HepG2 (cell line): ENCODE results near the gene CYP27B1. TPM values are rescaled to one million over a fixed set of nuclear protein-coding genes. Genes with fewer than 3 reads are reported as not detected.

Source experiments
- ATAC-seq: fragments of 200-7000 bp; cut with Tn5 transposase; 3 replicates; pipeline ENCODE4 v1.9.1; 2020; ENCODE audit warnings: mild to moderate bottlenecking, moderate library complexity
- BruUV-seq: library from RNA; stranded (reverse); fragments of 400-500 nt; replicated peaks from 2 replicates; lab custom pipeline; 2021; lab: Mats Ljungman, UMichigan
- CTCF ChIA-PET: fragments of 300-600 bp; formaldehyde crosslinking; extraction: SDS; loops from one replicate; lab custom pipeline; 2021; ENCODE audit warnings: low total read pairs, inconsistent platforms, low intra/inter-chr PET ratio; lab: Yijun Ruan, JAX
- POLR2A ChIA-PET: fragments of 350-600 bp; sonication (Branson Sonifier 250); formaldehyde crosslinking; loops from one replicate; lab custom pipeline; 2020; ENCODE audit warnings: antibody characterized with exemption, inconsistent platforms; lab: Yijun Ruan, JAX
- DNase-seq: peaks from one replicate; pipeline ENCODE4 v3.0.0-alpha.2; 2015; ENCODE audit warnings: low spot score
- FAIRE-seq: peaks from 3 replicates; lab custom pipeline; 2011; peaks lifted over from hg19 to GRCh38; lab: Jason Lieb, UNC
- H2AFZ ChIP-seq: one replicate; pipeline ENCODE4 v1.6.1; 2011; ENCODE audit warnings: low read length, inconsistent platforms
- H3K27ac ChIP-seq: fragments of 300-600 bp; 3 replicates; pipeline ENCODE4 v1.8.0; 2011; ENCODE audit warnings: mixed run types, mild to moderate bottlenecking, mixed read lengths, low read length, inconsistent platforms; ENCODE audit not compliant: insufficient read depth; ENCODE audit errors: extremely low read length
- H3K27me3 ChIP-seq, 2 experiments: fragments of 200-600 bp in 1 of 2; 2 replicates in 1 of 2; 3 replicates in 1 of 2; pipeline versions ENCODE4 v1.6.0 to v1.8.0; 2011; ENCODE audit warnings: low read length in 2 of 2, mild to moderate bottlenecking in 2 of 2, moderate library complexity in 2 of 2, inconsistent platforms in 1 of 2; ENCODE audit not compliant: insufficient read depth in 2 of 2, control insufficient read depth in 1 of 2
- H3K36me3 ChIP-seq, 2 experiments: fragments of 200-600 bp in 1 of 2; replicated peaks in 1 of 2; 2 replicates in 1 of 2; 3 replicates in 1 of 2; pipeline versions ENCODE4 v1.5.1 to v1.8.0; 2011; ENCODE audit warnings: low read length in 2 of 2, inconsistent platforms in 1 of 2; ENCODE audit not compliant: insufficient read depth in 2 of 2, control insufficient read depth in 1 of 2
- H3K4me1 ChIP-seq: 2 replicates; pipeline ENCODE4 v1.5.1; 2012; ENCODE audit warnings: low read length, inconsistent platforms; ENCODE audit not compliant: insufficient read depth
- H3K4me2 ChIP-seq: 2 replicates; pipeline ENCODE4 v1.6.0; 2011; ENCODE audit warnings: low read depth, low read length, inconsistent platforms
- H3K4me3 ChIP-seq, 3 experiments: fragments of 200-600 bp in 1 of 3; sonication (generic), shearing (Covaris generic) in 1 of 3; replicated peaks in 1 of 3; 2 replicates each; pipeline ENCODE4 v1.5.1; 2011 to 2016; ENCODE audit warnings: low read length in 3 of 3, inconsistent platforms in 2 of 3, low read depth in 2 of 3, mild to moderate bottlenecking in 2 of 3, control low read depth in 1 of 3, mixed read lengths in 1 of 3; ENCODE audit not compliant: insufficient read depth in 1 of 3
- H3K79me2 ChIP-seq: one replicate; pipeline ENCODE4 v1.6.1; 2011; ENCODE audit warnings: low read length, inconsistent platforms; ENCODE audit not compliant: insufficient read depth
- H3K9ac ChIP-seq: 2 replicates; pipeline ENCODE4 v1.6.0; 2011; ENCODE audit warnings: mild to moderate bottlenecking, low read depth, low read length, inconsistent platforms; ENCODE audit not compliant: insufficient read depth
- H3K9me3 ChIP-seq: 2 replicates; pipeline ENCODE4 v1.5.1; 2012; ENCODE audit warnings: mild to moderate bottlenecking, low read length
- H4K20me1 ChIP-seq: 2 replicates; pipeline ENCODE4 v1.6.0; 2011; ENCODE audit warnings: inconsistent platforms, mild to moderate bottlenecking, low read length, moderate library complexity; ENCODE audit not compliant: insufficient read depth
- AGO1 ChIP-seq: fragments of 200-400 bp; formaldehyde crosslinking; IDR thresholded peaks from 2 replicates; pipeline ENCODE4 v1.6.1; 2017; ENCODE audit warnings: mild to moderate bottlenecking, low read depth, low read length, moderate library complexity; ENCODE audit not compliant: poor library complexity, severe bottlenecking
- FOXM1 ChIP-seq: sonication (generic); formaldehyde crosslinking; IDR thresholded peaks from 2 replicates; pipeline ENCODE4 v1.5.0; 2020; ENCODE audit warnings: missing genetic modification reagents
- KAT7 ChIP-seq: IDR thresholded peaks from 2 replicates; pipeline ENCODE4 v1.6.1; 2018; ENCODE audit warnings: borderline replicate concordance, missing compliant biosample characterization
- ZNF687 ChIP-seq: sonication (generic); formaldehyde crosslinking; IDR thresholded peaks from 2 replicates; pipeline ENCODE4 v1.5.1; 2020; ENCODE audit warnings: mild to moderate bottlenecking, missing genetic modification reagents, moderate library complexity
- ZNF772 ChIP-seq: sonication (generic); formaldehyde crosslinking; IDR thresholded peaks from 2 replicates; pipeline ENCODE4 v1.5.0; 2020; ENCODE audit warnings: mild to moderate bottlenecking, missing genetic modification reagents
- WGBS: methylation state at CpG from one replicate; pipeline ENCODE4 v1.1.6; 2017; ENCODE audit warnings: low lambda C conversion rate; 5-methylcytosine and 5-hydroxymethylcytosine counted together
- in situ Hi-C: cut with HindIII; loops from 2 replicates; pipeline ENCODE4 v1.10.0; 2017; ENCODE audit warnings: low pct_unique_long_range_greater_than_20kb; ENCODE audit not compliant: extremely low pct_ligation_motif_present
- intact Hi-C: fragments of 100-400 bp; cut with micrococcal nuclease; formaldehyde crosslinking; loops from one replicate; pipeline ENCODE4 v1.10.0; 2022; ENCODE audit not compliant: unreplicated experiment
- polyA plus RNA-seq, 8 experiments: library from polyadenylated mRNA; depleted of rRNA in 3 of 8; stranded (reverse) in 7 of 8; unstranded in 1 of 8; fragments of >200 nt; fragmentation: Illumina TruSeq in 4 of 8; extraction: Trizol in 4 of 8; gene quantifications; 2 replicates each; pipeline versions ENCODE4 v1.2.1 to v1.2.3, GENCODE V29; 2011 to 2016; ENCODE audit warnings: low read depth in 4 of 8, missing spikeins in 1 of 8, mixed read lengths in 1 of 8; ENCODE audit not compliant: insufficient read depth in 1 of 8
- total RNA-seq, 5 experiments: library from RNA; depleted of rRNA; stranded (reverse); fragments of >200 nt; fragmentation: Illumina TruSeq; extraction: Trizol; gene quantifications; 2 replicates each; pipeline ENCODE4 v1.2.3, GENCODE V29; 2016; ENCODE audit warnings: low read depth in 1 of 5
- TF ChIP-seq, protein P1 (sequence below): sonication (generic); formaldehyde crosslinking; IDR thresholded peaks from 2 replicates; pipeline ENCODE4 v1.5.1; 2020; ENCODE audit warnings: mild to moderate bottlenecking, moderate library complexity, missing genetic modification reagents

The CYP27B1 gene
- total and polyA plus RNA-seq, 2 of the 13 experiments (the other 11 are each of a cell fraction or from before 2014, with no cell fraction given) = 2.3 to 3.0 TPM

DNA sequence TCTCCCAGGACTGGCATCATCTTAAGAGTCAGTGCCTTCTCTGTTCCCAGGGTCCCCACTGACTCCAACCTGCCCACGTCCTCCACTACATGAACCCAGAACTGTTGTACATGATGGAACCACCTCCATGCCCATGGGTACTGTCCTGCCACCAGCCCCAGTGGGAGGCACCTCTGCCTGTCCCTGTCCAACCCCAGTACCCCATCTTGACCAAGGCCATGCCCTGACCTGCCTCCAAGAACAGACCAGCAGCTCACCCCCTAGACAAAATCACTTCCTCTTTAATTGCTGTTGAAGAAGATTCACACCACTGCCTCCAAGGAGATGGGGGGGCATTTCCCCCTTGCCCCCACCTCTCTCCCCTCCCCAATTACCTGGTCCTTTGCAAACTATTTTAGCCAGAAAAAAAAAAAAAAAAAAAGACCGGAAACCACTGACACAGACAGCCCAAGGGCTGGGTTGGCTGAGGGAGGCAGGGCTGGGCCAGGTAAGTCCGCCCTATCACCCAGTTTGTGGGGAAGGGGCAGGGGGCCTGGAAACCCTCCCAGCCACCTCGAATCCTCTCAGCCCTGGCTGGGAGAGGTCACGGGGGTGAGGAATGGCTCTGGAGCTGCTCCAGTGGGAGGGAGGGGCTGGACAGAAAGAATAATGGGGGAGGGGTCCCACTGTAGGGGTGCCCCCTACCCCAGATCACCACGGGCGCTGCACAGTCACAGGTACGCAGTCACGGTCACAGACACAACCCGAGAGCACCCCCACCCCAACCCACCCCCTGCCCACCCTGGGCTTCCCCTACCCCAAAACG is 41.7 kb downstream of the CYP27B1 start:
- H4K20me1 ChIP-seq = no peaks in the 10 kb centered on the region
- H3K9ac ChIP-seq = no peak overlapping the region
- intact Hi-C loops = no loop called here
- CTCF ChIA-PET = interaction anchor here (1.7 kb wide), 1 partner anchor 10 kb away, joined by 6 read pairs; no protein-coding TSS in a partner anchor
- TF ChIP-seq AGO1 (peak; percentile 7), FOXM1 (CRISPR knock-in tag) (no peak)
- no peak overlapping the region for H3K4me2 ChIP-seq
- H3K4me1 ChIP-seq = 0 out of 2 replicates have a peak, but pooled peaks cover 4% of the 10 kb centered on the region
- H3K4me3 ChIP-seq = no peak overlapping the region
- in situ Hi-C loops = no loop called here
- POLR2A ChIA-PET = interaction anchor here (1.0 to 2.1 kb wide), 6 partner anchors 7 to 114 kb away, joined by 3 to 23 read pairs (median 4); partner anchors contain the start of genes ARHGEF25, CDK4 and TSPAN31
- 52% methylated on average over 5 of the region's 11 CpGs for WGBS
- H3K27me3 ChIP-seq = peaks cover 0 to 8% of the 10 kb centered on the region in 2 experiments; a peak in 3 of 5 replicates
- H2AFZ ChIP-seq = no peak overlapping the region
- H3K79me2 ChIP-seq = no peaks in the 10 kb centered on the region
- no peaks in the 10 kb centered on the region for H3K9me3 ChIP-seq
- no peak overlapping the region for H3K27ac ChIP-seq
- FAIRE-seq (no peak), ATAC-seq (no peak), DNase-seq (no peak)
- no TSS peak for BruUV-seq
- peaks cover under 1 to 9% of the 10 kb centered on the region in 2 experiments; a peak in 3 of 5 replicates for H3K36me3 ChIP-seq

- peaks cover 0 to 2% of the 10 kb centered on the region in 2 experiments; a peak in 3 of 5 replicates for H3K27me3 ChIP-seq
- H3K36me3 ChIP-seq = peaks cover 4 to 18% of the 10 kb centered on the region in 2 experiments
- H3K9me3 ChIP-seq = no peaks in the 10 kb centered on the region
- BruUV-seq = no TSS peak
- DNase-seq = no peak
- no peak for ATAC-seq
- H4K20me1 ChIP-seq = no peaks in the 10 kb centered on the region
- H3K4me2 ChIP-seq = no peak overlapping the region
- H3K9ac ChIP-seq = no peak overlapping the region
- H2AFZ ChIP-seq = no peak overlapping the region
- peaks cover 5% of the 10 kb centered on the region; the same call in 1 of the 2 replicates for H3K4me1 ChIP-seq
- POLR2A ChIA-PET = interaction anchor here (0.6 kb wide), 1 partner anchor 139 kb away, joined by 3 read pairs; no protein-coding TSS in a partner anchor
- in situ Hi-C loops = no loop called here
- CTCF ChIA-PET = no interaction called here
- no peak overlapping the region for H3K4me3 ChIP-seq
- 78% methylated on average over 4 of the region's 12 CpGs for WGBS
- FAIRE-seq = no peak
- no peak overlapping the region for H3K27ac ChIP-seq
- intact Hi-C loops = no loop called here
- H3K79me2 ChIP-seq = no peaks in the 10 kb centered on the region
- TF ChIP-seq, protein P1, sequence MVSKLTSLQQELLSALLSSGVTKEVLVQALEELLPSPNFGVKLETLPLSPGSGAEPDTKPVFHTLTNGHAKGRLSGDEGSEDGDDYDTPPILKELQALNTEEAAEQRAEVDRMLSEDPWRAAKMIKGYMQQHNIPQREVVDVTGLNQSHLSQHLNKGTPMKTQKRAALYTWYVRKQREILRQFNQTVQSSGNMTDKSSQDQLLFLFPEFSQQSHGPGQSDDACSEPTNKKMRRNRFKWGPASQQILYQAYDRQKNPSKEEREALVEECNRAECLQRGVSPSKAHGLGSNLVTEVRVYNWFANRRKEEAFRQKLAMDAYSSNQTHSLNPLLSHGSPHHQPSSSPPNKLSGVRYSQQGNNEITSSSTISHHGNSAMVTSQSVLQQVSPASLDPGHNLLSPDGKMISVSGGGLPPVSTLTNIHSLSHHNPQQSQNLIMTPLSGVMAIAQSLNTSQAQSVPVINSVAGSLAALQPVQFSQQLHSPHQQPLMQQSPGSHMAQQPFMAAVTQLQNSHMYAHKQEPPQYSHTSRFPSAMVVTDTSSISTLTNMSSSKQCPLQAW (CRISPR knock-in tag) = no peak
- TF ChIP-seq KAT7 (no peak), ZNF687 (0 out of 2 replicates have a peak, but pooled peaks have one; percentile 13), ZNF772 (no peak)
Measured at GRCh38 chr12:57724003-57724935, 42.6 kb downstream of the CYP27B1 start.
